Activated effector memory CD4-positive, alpha-beta T cell treated with anti-CD3 and anti-CD28 coated beads, Interleukin-2, amount 50 U/mL, for 16 hours (primary cell): ENCODE data around the gene NT5C1A.

Experiments used
- DNase-seq: peaks from one replicate; pipeline ENCODE4 v3.0.0-alpha.2; 2020

The NT5C1A gene

DNA sequence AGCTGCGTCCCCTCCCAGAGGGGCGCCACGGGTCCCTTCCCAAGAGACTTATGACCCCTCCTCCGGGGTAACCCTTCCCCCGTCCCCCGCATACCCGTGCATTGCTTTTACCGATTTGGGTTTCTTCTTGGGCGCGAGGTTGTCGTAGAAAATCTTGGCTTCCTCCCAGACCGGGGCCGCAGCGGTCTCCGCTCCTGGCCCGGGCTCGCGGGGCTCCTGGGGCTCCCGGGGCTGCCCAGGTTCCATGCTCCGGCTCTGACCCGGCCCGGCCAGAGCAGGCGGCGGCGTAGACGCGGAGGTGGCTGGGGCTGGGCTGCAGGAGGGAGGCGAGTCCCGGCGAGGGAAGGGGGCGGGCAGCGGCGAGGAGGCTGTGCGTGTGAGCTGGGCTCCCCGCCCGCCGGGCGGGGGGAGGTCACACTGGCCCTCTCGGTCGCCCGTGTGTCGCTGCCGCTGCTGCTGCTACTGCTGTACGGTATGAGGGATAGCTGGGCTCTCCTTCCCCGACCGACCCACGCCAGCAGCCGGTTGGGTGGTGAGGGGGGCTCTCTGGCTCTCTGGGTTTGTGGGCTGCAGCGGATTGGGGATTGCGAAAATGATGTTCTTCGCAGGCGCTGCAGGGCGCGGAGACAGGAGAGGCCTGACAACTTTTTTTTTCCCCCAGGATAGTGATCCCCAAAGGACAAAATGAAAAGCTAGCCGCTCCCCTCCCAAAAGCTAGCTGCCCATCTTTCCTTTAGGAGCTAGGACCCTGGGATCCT lies at the start of gene NT5C1A:
Gene NT5C1A (minus strand): TSS at position 315 of the 758 bp plus-strand sequence. CDS start 69 bp downstream, at position 246.
- DNase-seq, result peak; percentile 76

DNA sequence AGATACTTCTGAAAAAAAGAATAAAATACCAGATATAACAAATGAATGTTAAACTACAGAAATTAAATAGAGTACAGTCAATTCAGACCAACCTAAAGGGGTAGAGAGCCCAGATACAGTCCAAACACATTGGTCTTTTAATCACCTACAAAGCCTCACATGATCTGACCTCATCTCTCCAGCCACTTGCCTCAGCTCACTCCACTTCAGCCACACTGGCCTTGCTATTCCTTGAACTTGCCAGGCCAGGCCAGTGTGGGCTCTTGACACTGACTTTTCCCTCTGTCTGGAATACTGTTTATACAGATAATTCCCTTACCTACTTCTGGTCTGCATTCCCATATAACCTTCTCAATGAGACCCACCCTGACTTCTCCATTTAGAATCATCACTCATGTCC lies 49.8 kb upstream of the NT5C1A start:
- no peak for DNase-seq

DNA sequence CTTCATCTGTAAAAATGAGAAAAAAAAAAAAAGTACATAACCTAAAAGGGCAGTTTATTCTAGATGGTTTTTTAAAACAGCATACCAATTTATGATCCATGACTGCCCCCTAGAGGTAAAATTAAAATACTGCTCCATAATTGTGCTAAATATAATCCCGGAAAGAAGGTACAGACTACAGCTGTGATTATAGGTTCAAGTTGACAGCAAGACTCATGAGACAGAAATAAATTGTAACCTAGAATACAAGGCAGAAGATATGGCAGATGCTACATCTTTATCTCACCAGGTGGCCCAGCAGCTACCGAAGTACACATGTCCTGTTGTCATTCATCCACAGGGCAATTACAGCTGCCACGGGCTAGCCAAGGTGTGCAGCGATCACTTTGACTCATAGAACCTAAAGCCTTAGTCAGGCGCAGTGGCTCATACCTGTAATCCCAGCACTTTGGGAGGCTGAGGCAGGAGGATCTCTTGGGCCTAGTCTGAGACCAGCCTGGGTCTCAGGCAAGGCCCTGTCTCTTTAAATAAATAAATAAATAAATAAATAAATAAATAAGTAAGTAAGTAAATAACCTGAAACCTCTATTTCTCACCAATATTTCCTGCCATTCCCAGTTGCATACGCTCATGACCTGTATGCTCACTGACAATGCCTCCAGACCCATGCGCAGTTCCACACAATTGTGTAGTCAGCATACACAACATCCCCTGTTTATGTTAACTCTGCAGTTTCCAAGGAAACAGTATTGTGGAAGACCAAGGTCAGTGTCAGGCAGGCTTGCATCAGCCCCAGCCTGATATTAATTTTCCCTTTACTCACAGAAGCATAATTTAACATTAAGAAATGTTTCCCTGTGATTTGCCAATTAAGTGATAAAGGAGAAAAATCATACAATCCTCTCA lies 48.4 kb upstream of the NT5C1A start:
- DNase-seq, result no peak

DNA sequence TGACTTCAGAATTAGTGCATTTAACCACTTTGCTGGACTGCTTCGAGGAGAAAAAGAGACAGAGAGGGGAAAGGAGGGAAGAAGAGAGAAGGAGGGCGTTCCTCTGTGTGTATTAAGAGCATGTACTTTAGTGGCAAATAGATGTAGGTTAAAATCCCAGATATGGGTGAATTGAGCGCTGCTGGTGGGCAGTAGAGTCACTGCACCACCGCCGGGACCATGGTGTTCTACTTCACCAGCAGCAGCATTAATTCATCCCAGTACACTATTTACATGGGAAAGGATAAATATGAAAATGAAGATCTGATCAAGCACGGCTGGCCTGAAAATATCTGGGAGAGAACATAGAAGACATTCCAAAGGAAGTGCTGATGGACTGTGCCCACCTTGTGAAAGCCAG lies 45.9 kb upstream of the NT5C1A start:
- no peak for DNase-seq

DNA sequence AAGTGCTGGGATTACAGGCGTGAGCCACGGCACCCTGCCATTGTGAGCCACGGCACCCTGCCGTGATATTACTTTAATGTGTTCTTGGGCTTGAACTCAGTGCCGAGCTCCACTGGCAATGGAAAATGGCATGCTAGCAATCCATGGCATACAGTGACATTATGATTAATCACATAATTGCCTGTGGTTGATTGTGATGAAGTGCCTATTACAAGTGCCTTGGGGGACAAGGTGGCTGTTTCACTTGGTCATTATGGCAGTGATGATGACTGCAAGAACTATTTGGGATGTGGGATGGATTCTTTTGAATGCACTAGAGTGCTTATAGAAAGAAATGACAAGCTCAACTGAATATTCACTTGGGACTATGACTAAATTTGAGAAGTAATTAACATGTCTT lies 41.6 kb upstream of the NT5C1A start:
- no peak for DNase-seq

DNA sequence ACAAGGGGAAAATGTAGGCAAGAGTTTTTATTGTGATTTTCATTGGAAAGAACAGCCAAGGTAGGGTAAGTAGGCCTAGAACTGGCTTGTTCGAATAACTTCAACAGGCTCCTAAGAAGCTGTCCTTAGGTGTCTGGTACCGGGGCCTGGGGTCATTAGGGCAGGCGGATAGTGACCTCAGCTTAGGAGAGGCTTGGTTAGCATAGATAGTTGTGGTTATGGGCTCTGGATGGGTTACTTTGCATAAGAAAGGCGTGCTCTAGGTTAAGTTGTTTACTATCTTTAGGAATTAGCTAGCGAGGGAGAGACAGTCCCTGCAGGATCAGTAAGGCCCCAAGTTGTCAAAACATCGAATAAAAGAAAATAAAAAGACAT lies 40.0 kb upstream of the NT5C1A start:
- DNase-seq, result no peak

DNA sequence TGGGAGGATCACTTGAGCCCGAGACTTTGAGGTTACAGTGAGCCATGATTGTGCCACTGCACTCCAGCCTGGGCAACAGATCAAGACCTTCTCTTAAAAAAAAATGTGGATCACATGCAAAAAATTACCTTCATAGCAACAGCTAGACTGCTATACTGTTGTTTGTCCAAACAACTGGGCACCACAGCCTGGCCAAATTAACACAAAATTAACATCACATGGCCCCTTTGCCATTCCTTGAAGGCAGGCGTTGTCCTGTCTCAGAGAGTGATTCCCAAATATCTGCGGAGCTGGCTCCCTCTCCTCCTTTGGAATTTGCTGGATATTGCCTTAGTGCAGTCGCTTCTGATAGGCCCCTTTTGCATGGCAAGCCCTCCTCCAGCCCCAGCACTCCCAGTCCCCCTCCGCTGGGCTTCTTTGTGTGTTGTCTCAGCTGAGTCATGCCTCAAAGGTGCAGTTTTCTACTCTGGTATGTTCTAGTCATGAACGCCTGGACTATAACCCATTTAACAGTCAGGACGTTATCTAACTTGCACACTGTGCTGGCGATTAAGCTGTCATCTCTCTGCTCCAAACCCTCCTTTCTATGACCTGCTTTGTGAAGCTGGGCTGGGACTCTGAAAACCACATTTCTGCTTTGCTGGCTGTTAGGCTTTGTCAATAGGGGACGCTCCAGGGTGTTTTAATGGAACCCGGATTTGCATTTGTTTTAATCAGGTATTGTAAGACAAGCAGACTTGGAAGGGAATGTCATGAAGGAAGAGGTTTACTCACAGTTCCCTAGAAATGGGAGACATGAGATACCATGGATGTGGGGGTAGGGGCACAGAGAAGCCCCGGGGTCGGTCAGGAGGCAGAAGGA lies 39.4 kb upstream of the NT5C1A start:
- DNase-seq, result no peak

DNA sequence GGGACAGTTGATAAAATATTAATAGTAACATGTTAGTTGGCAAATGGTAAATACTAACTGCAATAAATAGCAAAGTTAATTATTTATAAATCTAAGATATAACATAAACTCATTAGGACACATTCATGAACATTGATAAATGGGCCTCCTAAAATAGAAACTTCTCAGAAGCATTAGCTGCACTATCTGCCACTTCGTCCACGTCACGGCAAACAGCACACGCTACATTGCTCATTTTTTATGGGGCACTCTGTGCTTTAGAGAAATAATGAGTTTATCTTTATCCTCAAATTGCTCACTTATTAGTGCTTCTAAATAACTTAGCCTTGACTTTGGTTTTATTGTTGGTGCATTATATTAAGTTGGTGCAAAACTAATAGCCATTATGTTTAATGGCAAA lies 35.6 kb upstream of the NT5C1A start:
- no peak for DNase-seq

DNA sequence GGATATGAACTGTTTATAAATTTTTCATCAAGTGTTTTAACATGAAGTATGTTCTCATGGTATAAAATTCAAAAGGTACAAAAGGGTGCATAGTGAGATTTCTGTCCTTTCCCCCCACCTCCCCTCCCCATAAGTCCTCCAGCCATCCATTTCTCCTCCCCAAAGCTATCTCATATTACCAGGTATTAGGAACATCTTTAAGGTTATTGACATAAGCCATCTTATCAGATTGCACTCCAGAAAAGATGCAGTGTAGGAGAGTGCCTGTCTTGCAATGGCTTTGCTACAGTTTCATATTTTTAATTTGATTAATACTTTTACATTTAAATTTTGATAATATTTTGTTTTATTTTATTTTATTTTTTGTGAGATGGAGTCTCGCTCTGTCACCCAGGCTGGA lies 32.9 kb upstream of the NT5C1A start:
- DNase-seq, result no peak

DNA sequence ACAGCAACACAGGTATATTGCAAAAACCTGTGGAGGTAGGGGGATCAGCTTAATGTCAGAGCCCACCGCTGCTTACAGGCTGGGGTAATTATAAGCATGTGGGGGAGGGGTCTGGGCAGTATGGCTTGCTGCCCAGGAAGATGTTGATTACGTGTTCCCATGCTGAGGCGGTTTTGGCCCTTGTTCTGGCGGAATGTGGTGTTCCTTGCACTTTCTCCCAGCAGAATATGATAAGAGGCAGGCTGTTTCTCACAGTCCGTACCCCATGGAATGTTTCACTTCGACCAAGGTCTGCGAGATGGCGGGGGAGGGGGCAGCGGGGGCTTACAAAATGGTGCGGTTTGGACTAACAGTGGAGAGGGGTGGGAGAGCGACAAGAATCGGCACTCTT lies 29.1 kb upstream of the NT5C1A start:
- DNase-seq, result no peak

DNA sequence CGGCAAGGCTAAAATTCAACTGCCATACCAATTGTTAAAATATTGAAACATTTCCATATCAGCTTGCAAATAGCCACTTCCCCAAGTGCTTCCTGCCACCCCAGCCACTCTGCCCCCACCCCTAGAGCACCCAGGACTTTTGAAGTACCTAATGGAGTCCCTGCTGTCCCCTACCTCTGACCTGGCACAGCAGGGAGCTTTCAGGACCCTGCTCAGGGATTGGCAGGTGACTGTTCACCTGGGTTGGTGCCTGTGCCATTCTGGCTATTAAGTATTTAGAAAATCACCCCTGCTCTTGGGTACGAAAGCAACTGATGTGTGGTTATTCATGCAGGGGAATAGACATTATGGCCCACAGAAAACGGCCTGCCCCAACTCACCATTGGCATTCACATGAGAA lies 28.4 kb upstream of the NT5C1A start:
- DNase-seq, result no peak

DNA sequence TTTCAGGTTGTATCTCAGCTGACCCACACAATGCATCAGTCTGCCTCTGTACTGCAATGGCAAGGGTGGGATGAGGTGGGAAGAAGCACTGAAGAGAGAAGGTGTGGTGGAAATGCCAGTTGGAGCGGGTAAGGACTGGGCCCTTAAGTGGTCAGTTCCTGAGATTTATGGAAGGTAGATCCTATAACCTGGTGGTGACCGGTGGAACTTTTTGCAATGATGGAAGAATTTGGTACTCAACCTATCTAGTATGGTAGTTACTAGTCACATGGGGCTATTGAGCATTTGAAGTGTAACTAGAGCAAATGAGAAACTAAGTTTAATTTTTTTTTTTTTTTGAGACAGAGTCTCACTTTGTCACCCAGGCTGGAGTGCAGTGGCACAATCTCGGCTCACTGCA lies 27.5 kb upstream of the NT5C1A start:
- DNase-seq, result no peak

DNA sequence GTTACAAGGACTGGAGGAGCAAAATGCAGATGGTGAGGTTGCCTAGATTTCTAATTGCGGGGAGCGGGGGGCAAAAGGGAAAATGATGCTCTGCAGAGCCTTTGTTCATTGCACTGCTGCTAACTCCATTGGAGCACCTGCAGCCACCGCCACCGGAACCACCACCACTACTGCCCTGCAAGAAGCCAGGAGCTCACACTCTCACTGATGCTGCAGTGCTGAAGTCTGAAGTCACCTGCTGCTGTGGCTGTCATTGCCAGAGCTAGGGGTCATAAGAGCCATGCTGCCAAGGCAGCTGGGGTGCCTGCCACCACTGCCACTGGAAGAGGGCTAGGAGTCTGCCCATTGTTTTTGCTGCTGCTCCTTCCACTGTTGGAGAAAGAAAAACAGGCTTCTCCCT lies 26.7 kb upstream of the NT5C1A start:
- DNase-seq, result peak; percentile 61

DNA sequence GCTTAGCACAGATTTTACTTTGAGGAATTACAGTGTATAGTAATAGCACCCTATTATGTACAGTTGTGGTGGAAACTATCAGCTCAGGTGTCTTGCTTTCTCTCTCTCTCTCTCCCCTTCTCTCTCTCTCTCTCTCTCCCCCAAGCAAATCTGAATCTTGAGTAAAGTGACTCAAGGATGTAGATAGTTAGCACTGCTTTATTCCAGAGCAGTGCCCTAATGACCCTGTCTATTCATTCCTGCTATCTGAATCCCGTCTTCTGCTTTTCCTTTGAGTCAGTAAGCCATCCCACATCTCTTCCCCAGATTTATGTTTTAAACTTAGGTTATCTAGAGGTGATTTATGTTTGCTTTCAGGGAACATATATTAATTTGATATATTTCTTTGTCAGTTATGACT lies 24.5 kb upstream of the NT5C1A start:
- no peak for DNase-seq

DNA sequence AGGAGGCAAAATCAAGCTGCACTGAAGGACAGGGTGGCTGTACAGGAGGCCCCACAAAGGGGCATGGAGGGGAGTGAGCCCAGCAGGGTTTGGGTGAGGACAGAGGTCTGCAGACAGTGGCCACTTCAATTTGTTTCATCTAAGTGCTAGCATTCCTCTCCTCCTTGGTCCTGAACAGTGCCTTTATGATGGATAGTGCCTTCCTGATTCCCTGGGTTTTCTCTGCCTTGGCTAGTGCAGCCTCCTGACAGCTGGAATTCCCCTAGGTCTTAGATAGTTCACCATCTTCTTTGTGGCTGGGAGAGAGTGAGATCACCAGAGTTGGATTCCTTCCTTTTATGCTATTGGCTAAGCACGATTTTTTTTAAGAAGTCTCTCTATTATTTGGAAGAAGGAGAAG lies 23.1 kb upstream of the NT5C1A start:
- DNase-seq, result peak; percentile 51

DNA sequence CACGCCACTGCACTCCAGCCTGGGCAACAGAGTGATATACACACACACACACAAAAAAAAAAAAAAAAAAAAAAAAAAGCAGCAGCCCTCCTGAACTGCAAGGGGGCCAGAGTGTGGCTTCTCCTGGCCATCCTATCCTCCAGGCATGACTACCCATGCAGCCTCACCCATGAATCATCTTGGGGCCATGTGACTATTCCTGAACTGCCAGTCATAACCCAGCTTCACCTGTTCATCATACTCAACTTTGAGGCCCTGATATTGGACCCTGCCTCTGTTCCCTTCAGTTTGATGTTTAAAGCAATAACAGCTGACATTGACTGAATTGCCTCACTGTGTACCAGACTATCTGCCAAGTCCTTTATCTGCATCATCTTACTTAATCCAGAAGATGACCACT lies 22.1 kb upstream of the NT5C1A start:
- DNase-seq, result peak; percentile 61

DNA sequence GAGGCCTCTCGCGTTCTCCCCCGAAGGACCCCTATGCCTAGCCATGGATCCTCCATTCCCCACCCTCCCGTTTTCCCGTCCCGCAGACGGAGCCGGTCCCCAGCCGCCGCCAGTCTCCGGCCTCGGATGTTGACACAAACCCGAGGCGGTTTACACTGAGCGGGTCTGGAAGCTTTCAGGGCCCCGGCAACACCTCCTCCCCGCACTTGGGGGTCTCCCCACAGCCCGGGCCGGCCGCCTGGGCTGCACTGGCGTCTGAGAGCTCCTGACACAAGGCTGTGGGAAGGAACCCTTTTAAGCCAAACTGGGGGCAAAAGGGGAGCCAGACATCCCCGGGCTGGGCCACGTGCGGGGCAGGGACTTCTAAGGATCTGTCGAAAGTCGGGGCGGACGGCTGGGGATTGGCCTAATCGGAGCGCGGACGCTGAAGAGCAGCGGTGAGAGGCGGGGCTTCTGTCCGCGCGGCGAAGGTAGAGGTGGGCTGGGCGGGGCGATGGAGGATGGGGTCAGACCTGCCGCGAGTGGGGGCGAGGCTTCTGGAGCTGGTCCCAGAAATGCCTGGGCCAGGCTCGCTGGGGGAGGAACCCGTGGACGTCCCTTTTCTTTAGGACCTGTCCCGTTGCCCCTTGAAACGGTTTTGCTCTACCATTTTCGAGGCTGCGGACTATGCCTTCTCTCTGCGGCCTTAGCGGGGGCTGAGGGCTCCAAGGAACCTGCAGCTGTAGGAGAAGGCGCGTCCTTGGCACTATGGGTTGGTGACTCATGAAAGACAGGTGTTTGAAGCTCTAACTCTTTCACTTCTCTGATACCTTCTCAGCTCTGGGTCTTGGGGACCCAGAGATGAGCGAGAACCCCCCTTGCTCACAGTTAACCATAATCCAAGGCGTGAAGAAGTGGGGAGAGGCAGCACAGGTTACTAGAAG lies 20.5 kb upstream of the NT5C1A start:
- DNase-seq, result peak; percentile 73

DNA sequence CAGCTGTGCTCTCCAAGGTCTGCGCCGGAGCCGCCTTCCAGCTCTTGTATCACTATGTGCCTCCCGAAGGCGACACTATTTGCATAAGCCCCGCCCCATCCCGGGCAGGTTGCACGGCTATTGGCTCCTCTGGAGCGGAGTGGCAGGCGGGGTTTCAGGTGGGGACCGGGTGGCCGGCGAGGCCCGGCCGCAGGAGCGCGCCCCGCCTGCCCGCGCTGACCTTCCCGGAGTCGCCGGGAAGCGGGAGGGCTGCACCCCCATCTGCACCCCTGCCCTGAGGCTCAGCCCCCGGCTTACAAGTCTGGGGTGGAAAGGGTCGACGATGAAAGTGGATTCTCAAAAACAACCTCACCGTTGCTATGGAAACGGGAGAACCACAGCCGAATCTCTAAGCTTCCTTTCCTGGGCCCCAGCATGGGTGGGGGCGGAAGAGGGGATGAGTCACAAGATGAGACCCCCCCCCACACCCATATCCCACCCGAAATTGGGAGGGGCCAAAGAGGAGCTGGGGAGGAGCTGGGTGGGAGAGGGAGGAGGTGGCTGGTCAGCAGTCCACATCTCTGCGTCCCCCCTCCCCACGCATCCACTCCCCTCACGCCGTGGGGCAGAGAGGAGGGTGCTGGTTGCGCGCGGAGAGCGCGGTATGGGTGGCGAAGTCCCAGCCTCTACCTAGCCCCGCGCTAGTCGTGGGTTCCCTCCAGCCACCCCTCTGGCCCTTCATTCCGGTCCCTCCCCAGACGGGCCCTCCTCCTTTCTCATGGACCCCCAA lies 19.7 kb upstream of the NT5C1A start, which contains the start of gene HPCAL4:
Gene HPCAL4 (minus strand): TSS at position 51 of the 769 bp plus-strand sequence. CDS start 6,830 bp downstream, outside the sequence.
- DNase-seq, result peak; percentile 96

DNA sequence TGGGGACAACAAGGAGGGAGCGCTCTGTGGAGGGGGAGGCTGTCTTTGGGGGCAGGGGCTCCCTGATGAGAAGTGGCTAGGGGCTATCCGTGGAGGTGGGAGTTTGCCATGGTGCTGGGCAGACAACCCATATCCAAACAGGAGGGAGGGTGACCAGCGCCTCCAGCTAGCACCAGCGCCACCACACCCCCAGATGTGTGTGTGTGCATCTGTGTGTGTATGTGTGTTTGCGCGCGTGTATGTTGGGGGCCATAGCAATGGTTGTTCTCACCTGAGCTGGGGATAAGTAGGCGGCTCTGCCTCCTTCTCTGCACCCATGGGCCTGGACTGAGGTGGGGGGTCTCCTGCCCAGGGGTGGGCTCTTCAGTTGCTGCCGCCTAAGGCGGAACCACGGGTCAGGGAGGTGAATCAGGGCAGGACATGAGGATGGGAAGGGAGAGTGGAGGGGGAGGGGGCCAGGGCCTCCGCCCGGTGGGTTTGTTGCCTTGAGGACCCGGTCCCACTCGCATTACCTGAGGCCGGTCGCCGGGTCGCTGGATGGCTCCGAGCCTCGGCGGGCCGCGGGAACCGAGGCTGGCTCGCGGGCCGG lies 19.0 kb upstream of the NT5C1A start:
- DNase-seq, result no peak

DNA sequence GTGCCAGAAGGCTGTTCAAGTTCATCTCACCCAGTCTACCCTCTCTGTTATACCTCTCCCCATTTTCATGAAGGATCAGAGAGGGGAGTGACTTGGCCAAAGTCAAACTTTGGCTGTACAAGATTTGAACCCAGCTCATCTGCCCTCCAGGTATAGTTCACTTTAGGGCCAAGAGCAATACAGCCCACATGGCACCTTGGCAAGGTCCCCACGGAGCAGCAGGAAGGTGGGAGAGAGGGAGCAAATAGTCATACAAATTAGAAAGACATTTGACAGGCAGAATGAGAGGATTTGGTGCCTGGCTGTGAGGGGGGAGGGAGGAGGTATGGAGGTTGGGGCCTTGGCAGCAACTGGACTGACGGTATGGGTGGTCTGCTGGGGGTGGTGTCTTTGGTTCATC lies 18.3 kb upstream of the NT5C1A start:
- no peak for DNase-seq

DNA sequence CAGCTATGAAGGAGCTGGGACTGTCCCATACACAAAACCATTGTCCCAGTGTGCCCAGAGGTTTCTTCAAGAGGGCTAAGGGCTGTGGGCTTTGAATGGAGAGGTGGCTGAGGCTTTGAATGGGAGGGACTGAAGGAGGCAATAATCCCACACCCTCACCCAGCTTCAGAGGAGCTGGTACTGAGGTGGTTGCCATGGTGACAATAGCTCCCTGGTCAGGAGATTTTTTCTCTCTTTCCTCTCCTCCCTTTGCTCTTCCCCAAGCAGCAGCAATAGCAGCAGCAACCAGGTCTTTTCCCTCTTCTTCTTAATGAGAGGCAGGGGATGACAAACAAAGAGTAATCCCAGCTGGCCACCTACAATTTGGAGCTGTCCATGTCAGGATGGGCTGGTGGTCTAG lies 17.7 kb upstream of the NT5C1A start:
- peak; percentile 54 for DNase-seq
